HK-2 (cell line): Measurements from ENCODE around the gene COL6A2.
"Not testable (repeated sequence)": the region's sequence is repeated elsewhere in the genome, so short reads cannot be mapped to it uniquely, and the experiment has no call there.

Experiments used
- DNase-seq: peaks from one replicate; pipeline ENCODE4 v3.0.0-alpha.2; 2018; ENCODE audit not compliant: unreplicated experiment

COL6A2 gene

GRCh38 chr21:46079352-46080170 is 18.4 kb upstream of the COL6A2 start:
- DNase-seq: no peak

- DNase-seq: no peak
These were observed 17.5 kb upstream of the COL6A2 start for GRCh38 chr21:46080171-46081021.

- DNase-seq: no peak
These were observed 16.7 kb upstream of the COL6A2 start for GRCh38 chr21:46081022-46081861.

- no peak for DNase-seq
These were observed 15.8 kb upstream of the COL6A2 start for GRCh38 chr21:46081862-46082712.

- no peak for DNase-seq
These were observed 15.3 kb upstream of the COL6A2 start for GRCh38 chr21:46082713-46082962.

- DNase-seq: no peak
These were observed 14.7 kb upstream of the COL6A2 start for GRCh38 chr21:46082963-46083790.

GRCh38 chr21:46083791-46084561 is 13.9 kb upstream of the COL6A2 start:
- no peak for DNase-seq

- DNase-seq: no peak
These were observed 13.2 kb upstream of the COL6A2 start for GRCh38 chr21:46084709-46085108.

GRCh38 chr21:46085259-46085658 is 12.7 kb upstream of the COL6A2 start:
- DNase-seq: not testable (repeated sequence)

- no peak for DNase-seq
These were observed 10.3 kb upstream of the COL6A2 start for GRCh38 chr21:46087641-46088040.

- DNase-seq: no peak
These were observed 9.7 kb upstream of the COL6A2 start for GRCh38 chr21:46088189-46088588.

GRCh38 chr21:46089285-46089684 is 8.6 kb upstream of the COL6A2 start:
- no peak for DNase-seq

GRCh38 chr21:46091118-46091517 is 6.8 kb upstream of the COL6A2 start:
- no peak for DNase-seq

GRCh38 chr21:46091631-46092025 is 6.3 kb upstream of the COL6A2 start:
- DNase-seq: no peak

GRCh38 chr21:46092026-46092764 is 5.7 kb upstream of the COL6A2 start:
- no peak for DNase-seq

GRCh38 chr21:46092811-46093667 is 4.9 kb upstream of the COL6A2 start:
- DNase-seq: no peak

GRCh38 chr21:46093668-46094400 is 4.1 kb upstream of the COL6A2 start:
- DNase-seq: no peak
